Hematopoietic multipotent progenitor cell treated with erythropoietin and hydrocortisone succinate and interleukin-3 and kit ligand, for 15 days (in vitro differentiated cells): ENCODE data around the gene ID4.
A peak's percentile ranks its signal among the peaks of the same experiment; 100 is the strongest.

Experiments used
- DNase-seq: peaks from one replicate; pipeline ENCODE4 v3.0.0-alpha.2; 2015; ENCODE audit warnings: low spot score

ID4 gene, protein sequence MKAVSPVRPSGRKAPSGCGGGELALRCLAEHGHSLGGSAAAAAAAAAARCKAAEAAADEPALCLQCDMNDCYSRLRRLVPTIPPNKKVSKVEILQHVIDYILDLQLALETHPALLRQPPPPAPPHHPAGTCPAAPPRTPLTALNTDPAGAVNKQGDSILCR

DNA sequence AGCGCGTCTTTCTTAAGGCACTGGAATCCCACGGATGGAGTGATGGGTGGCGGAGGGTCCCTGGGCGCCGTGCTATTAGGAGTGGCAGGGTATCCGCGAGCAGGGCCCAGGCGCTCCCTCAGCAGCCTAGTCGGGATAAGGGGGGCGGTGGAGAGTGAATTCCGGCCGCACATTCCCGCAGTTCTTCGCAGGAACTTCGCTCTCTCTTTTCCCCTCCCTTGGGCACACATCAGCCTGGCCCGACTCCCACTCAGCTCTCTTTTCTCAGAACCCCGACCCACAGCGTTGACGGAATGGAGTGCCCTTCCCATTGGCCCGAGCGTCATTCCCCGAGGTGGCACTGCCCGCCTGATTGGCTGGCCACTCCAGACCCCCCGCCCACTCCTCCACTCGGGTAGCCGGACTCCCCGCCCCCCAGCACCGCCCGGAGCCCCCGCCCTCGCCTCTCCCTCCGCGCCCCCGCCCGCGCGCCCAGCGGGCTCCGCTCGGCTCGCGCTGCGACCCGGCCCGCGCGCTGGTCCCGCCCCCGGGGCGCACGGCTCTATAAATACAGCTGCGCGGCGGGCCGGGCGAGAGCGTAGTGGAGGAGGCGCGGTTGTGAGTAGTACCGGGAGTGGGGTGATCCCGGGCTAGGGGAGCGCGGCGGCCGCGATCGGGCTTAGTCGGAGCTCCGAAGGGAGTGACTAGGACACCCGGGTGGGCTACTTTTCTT, at the start of gene ID4:
TSS of gene ID4 (plus strand) at position 572 of the 712 bp plus-strand sequence. CDS start 385 bp downstream, outside the sequence.
- no peak for DNase-seq

DNA sequence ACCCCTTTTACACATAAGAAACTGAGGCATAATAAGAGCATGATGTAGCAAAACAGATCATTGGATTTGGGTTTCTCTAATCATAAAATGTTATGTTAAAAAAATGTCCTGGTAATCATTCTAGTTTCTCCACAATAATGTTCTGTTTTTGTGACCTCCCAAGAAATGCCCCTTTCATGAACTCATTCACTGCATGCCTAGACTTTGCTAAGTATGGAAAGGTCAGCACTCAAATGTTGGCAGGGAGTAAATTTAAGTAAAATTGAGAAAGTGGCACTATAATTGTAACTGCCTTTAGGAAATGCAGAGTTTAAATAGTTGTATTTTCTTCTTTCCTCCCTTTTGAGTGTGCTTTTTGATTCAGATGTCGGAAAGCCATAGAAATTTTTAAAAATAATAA, 48.5 kb upstream of the ID4 start:
- DNase-seq: no peak

DNA sequence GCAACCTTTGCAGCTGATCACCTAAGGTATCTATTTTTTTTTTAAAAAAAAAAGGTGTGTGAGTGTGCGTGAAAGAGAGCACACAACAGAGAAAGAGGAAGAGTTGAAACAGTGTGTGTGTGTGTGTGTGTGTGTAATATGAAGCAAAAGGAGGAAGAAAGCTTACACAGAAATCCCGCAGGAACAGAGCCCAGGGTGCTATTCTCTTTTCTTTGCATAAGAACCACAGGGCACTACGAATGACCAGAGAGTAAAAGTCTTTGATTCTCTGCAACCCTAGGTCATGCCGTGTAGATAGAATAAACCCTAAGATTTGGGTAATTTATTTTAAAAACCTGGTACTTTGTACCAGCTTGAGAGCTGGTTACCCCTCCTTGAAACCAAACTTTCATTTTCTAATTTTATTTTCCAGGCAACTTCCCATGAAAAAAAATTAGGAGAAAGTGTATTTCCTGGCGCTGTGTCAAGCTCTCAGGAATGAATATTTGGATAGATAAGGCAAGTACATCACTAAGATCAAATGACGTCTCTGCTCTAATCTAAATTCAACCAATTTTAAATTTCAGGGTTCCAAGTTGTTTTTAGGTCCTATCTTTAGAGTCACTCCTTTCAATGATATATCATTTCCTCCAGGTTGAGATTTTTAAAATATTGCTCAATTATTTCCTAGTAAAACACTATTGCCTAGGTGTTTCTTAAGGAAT, 47.9 kb upstream of the ID4 start:
- no peak for DNase-seq

DNA sequence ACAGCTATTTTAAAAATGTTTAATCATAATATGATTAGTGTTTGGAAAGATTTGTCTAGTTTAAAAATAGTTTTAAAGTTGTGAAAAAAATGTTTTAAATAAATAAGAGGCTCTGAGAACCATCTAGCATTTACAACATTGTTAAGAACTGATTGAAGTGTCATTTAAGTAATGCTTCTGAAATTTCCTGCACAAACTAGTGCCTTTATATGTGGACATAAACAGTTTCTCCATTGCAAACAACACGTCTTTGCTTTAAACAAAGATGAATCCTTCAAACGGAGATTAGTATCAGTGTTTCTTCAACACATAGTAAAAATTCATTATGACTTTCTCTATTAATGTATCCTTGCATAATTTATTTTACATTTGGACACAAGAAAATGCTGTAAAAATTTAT, 45.9 kb upstream of the ID4 start:
- no peak for DNase-seq

DNA sequence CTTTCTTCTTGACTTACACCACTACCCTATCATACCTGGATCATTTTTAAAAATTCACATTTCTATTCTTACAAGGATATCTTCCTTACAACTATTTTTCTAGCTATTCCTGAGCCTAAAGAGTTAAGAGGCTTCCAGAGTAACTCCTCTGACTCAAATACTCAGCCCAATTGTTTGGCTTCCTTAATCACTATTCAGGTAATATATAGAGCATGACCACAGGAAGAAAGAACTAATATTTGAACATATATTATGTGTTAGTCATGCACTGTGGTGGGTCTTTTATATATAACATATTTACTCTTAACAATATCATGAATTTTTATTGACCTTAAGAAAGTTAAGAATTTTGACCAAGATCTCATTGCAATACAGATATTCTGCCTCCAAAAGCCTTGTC, 42.0 kb upstream of the ID4 start:
- DNase-seq: no peak

DNA sequence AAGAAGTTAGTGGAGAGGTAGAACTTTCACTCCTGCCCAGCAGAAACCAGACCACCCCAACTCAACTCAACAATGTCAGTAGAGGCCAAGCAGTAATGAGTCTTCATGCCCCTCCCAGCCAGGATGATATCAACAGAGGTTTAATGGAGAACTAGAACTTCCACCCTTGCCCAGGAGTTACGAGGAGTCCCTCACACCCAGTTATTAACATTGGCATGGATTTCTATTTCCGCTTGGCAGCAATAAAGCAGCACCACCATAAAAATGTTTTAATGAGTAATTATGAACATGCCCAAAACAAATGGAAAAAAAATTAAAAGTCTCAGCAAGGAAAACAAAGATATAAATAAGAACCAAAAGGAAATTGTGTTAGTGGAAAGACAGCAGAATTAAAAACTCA, 40.7 kb upstream of the ID4 start:
- DNase-seq: no peak

DNA sequence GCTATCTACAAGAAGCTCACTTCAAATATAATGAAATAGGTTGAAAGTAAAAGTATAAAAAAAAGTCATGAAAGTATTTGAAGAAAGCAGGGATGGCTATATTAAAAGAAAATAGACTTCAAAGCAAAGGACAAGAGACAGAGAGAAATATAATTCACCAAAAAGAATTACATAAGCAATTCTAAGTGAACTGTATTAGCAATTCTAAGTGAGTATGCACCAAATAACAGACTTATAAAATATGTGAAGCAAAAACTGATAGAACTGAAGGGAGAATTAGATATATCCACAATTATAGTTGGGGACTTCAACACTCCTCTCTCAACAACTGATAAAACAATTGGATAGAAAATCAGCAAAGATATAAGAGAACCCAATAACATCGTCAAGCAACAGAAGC, 38.8 kb upstream of the ID4 start:
- DNase-seq: no peak

DNA sequence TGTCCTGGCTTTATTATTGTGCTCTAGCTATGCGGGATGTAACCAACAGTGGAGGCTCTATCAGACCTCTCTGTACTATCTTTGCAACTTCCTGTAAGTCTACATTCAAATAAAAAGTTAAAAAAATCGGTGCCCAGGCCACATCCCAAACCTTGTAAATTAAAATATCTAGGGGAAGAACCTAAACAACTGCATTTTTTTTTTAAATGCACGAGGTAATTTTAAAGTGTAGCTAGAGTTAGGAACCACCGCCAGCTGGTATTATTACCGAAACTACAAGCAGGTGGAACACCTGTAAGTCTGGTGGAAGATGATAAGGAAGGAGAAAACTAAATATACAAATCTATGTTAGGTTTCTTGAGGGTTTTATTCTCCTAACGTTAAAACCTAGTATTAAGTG, 34.5 kb upstream of the ID4 start:
- DNase-seq: no peak

DNA sequence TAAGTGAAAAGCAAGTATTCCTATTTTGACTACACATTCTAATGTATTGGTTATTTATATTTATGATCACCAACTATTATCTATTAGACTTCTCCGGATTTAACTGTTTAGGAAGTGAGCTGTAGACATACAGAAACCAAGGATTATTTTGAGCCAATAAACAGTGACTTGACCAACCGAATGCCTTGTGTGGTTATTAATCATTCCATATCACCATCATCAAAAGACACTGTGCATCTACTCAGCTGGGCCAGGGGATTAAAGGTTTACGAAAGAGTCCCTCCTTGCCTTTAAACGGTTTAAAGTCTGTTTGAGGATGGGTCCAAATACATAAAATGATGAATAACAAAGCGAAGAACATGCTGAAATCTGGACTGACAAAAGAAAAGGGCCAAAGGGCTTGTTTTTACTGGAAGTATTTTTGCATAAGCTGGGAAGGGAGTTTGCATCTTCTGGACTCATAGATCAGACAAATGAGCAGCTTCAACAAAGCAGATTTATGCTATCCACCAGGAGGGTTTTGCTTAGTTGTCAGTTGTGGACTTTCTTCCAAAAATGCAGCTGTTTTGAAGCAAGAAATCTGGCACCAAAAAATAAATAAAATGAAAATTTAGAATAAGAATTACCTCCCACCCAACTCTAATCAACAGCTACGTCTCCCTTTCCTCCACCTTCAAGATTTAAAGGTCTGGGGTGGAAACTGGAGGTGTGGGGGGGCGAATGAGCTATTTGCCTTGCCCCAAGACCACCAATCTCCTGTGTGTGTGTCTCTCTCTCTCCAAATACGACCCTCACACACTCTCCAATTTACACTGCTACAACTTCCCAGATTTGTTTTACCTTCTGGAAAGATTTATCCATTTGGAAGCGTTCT, 33.6 kb upstream of the ID4 start:
- DNase-seq: no peak

DNA sequence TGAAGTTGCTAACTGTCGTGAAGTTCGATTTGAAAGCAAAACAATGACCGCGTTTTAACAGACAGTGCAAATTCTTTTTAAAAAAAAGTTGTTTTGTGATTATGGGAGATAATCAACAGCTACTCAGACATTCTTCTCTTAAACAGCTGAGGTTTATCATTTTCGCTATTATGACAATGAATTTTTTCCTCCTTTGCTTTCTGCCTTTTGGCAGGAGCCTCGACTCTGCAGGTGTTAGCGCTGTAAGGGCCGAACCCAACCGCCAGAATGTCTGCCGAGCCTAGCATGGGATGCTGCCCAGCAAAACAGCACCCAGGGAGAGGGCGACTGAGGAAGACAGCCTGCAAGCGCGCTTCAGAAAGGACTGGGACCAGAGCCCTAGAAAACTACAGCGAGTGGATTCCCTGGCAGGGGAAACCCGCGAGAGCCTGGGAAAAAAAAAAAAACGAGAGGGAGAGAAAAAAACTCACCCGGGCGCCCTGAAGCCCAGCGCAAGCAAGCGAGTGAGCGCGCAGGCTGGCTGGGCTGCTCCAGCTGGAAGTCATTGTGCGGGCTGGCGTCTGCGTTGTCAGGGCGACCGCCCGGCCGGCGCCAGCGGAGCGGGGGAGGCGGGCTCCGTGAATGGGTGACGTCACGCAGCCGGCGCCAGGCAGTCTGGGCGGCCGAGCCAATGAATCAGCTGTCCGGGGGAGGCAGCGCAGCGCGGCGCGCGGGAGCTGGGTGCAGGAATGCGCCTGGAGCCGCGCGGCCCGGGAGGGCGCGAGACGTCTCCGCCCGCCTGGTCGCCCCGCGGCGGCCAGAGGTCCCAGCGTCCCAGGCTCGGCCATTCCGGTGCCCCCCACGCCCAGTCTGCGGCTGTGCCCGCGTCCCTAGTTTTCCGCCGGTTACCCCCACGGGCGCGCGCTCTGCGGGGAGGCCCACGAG, 32.7 kb upstream of the ID4 start:
- peak; percentile 44 for DNase-seq

DNA sequence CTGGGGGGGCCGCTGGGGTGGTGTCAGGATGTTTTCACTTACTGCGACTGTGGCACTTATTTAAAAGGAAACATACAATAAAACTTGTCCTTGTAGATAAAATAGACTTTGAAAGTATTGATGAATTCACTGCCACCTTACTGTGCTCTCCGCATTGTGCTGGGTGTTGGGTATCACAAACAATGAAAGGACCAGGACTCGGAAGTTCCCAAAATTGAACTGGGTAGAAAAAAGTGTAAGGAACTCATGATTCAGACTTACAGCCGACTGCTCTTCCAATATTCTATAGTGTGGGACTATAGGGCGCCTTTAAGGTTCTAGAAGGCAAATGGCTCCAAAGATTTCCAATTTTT, 32.1 kb upstream of the ID4 start:
- DNase-seq: no peak

DNA sequence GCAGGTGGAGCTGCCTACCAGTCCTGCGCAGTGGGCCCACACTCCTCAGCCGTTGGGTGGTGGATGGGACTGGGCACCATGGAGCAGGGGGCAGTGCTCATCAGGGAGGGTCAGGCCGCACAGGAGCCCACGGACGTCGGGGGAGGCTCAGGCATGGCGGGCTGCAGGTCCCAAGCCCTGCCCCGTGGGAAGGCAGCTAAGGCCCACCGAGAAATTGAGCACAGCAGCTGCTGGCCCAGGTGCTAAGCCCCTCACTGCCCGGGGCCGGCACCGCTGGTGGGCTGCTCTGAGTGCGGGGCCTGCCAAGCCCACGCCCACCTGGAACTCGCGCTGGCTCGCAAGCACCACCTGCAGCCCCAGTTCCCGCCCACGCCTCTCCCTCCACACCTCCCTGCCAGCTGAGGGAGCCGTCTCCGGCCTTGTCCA, 30.2 kb upstream of the ID4 start:
- no peak for DNase-seq

DNA sequence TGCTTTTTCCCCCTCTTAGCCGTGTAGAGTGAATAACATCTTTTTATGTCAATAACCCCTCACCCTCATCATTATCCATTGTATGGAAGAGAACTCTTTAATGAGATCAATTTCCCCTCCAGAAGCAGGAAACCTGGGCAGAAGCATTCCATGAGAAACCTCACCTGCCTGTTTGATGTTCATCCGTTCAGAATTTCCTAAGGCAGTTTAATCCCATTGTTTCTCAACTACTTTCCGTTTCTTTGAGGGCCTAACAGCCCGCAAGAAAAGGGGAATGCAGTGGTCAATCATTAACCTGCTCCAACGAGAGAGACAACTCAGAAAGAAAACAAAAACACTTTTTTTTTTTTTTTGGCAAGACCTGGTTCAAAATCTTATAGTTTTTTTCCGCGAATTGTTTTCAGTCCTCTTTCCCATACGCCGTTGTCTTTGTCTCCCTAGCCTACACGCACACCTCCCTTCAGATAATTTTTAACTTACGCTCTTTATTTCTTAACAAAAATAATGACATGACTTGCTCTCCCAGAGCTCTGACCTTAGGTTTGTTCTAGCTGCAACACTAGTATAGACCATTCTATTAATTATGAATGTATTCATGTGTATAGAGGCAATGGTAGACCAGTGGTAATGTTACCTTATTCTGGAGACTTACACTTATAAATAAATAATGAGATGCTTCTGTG, 25.6 kb upstream of the ID4 start:
- DNase-seq: no peak

DNA sequence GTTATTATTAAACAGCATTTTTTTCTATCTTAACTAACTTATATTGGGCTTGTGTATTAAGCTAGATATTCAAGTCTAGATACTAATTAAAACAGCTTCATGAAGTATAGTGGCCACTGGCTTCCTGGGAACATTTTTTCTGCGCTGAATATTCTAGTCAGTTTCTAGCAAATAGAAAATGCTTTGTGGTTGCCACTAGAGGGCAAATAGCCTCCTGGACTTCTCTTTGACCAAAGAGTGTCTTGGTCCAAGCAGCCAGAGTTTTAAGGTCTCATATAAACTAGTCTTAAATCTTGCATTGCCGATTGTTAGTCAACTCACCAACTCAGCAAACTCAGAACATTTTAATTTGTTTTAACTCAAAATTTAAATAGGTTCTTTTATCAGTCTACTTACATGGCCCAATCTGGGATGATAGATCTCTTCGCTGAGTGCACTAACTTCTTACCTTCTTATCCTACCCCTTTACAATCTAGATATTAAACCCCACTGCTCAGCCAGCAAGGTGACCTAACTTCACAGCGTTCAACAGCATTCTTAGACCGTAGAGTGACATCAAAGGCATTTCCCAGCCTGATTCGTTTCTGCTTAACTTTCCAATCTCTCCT, 24.6 kb upstream of the ID4 start:
- DNase-seq: no peak

DNA sequence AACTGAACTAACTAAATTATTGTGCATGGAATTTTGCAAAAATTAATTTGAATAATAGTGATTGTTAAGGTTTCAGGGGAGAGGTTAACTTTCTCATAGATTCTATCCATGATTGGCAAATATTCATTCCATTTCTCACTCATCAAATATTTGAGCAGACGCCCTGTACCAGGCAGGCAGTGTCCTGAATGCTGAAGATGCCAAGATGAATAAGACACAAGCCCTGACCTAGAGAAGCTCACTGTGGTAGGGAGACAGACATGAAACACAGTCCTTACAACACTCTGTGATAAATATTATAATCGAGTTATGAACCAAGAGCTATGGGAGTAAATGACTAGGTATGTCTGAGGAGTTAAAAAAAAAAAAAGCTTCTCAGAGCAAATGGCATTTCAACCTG, 18.4 kb upstream of the ID4 start:
- DNase-seq: no peak

DNA sequence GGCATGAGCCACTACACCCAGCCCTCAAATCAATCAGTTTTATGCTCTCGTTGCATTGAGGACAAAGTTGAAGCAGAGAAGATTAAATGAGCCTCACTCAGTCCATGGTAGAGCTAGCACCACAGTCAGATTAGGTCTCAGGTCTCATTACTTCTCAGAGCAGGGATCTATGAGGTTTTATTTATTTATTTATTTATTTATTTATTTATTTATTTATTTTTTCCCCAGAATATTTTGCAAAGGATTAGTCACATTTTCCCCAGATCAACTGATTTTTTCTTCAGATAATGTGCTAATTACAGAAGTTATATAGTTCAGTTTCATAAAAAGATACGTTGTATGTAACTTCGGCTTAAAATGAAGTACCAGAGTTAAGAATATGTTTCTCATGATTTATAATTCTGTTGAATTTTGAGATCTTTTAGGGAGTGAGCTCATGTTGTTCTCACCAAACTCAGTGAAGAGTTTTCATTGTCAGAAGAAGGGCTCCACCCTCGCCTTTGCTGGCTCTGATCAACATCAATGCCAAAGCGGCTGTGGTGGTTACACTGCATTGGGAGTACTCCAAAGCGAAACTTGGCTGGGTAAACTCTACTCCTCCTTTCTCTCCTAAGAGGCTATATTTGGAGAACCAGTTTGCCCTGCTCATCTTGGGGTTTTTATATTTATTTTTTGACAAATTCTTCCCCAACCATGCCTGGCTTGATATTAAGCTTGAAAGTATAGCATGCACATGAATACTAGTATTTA, 12.9 kb upstream of the ID4 start:
- no peak for DNase-seq

DNA sequence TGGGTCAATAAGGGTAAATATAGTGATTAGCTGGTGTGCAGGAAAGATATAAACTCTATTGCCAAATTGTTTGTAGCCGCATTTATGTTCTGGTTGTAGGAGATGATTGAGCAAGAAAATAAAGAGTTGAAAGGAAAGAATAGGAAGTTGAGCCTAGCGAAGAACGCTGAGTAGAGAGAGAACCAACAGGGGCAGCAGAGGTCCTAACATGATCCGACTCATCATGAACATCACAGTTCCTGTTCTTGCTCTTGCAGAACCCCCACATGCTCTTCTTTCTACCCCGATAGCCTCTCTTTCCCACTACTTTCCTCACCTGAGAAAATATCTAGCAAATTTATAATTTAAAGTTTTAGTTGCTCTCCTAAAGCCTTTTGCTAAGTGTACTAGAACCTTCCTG, 9.9 kb upstream of the ID4 start:
- no peak for DNase-seq

DNA sequence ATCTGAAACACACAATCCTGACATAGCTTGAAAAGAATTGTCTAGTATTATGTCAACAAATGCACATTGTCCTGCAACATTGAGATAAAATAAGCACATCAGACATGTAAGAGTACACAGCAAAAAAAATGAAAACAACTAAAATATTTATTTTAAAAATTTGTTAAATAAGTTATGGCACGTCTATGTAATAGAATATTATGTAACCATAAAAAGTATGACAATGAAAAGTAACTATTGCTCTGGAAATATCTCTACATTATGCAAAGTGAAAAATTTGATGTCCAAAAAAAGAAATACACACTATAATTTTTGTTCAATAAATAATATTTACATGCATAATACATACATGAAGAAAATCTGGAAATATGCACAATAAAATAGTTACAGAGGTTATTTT, 9.3 kb upstream of the ID4 start:
- DNase-seq: no peak

DNA sequence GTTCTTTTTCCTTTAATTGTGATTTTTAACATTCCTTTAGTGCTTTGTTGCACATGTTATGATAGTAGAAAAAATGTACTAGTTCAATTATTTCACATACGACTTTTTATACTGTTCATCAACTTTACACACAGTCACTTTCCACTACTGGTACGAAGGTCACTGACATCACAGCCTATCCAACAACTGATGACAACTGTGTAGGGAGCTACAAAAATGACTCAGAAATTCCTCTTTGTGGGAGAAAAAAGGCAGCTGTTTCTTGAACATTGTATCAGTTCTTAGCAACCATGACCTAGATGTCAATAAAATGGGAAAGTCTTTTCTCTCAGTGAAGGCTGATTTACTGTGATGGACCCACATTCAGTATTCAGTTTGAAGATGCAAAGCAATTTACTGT, 7.0 kb upstream of the ID4 start:
- DNase-seq: no peak

DNA sequence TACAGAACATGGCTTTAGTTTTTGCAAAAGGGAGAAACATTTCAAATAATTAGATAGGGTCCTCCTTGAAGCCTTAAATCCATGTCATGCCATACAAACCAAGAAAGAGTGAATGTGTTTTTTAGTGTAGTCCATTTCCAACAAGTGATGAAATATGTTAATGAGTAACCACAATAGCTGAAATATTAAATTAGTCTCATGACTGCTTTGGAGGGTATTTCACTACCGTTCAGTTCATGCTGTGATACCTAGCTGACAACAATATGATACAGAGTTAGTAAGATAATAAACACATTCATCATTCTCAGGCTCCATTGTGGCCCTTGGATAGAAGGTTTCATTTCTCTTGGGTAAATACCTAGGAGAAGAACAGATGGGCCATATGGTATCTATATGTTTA, 5.8 kb upstream of the ID4 start:
- no peak for DNase-seq
